ENCODE measurements around the gene ATP6V1A.

Gene ATP6V1A

DNA sequence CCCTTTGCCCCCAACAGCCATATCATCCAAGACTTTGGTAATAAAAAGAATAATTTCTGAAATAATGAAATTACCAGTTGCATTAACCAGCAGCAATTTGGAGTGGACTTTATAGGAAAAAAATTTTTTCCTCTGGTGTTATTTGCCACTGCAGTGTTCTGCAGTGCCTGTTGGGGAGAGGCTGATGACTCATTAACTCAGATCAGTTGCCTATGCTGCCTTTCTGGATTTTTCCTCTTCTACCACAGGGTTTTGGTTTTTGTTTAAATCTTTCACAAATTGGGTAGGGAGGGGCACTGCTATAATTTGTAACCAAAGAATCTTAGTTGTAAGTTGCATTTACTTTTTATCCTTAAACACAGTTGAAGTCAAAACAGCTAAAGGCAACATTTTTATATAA, 22.7 kb downstream of the ATP6V1A start:
- Histone ChIP-seq H3K79me2 (peaks cover 26% of the 10 kb centered on the region), H2AFZ (no peak overlapping the region), H3K27ac (no peak overlapping the region), H3K4me2 (ENCODE audit: low read length) (no peak overlapping the region), H3K9me3 (ENCODE audit: control insufficient read depth, low read length) (no peaks in the 10 kb centered on the region), H3K4me1 (peaks cover 10% of the 10 kb centered on the region), H3K4me3 (ENCODE audit: low read depth, low read length) (no peak overlapping the region), H3K9ac (no peak overlapping the region), H3K36me3 (ENCODE audit: control insufficient read depth, insufficient read depth, low read length) (no peaks in the 10 kb centered on the region), H3K27me3 (ENCODE audit: control insufficient read depth, insufficient read depth, low read length) (no peaks in the 10 kb centered on the region)
- TF ChIP-seq, protein P1, sequence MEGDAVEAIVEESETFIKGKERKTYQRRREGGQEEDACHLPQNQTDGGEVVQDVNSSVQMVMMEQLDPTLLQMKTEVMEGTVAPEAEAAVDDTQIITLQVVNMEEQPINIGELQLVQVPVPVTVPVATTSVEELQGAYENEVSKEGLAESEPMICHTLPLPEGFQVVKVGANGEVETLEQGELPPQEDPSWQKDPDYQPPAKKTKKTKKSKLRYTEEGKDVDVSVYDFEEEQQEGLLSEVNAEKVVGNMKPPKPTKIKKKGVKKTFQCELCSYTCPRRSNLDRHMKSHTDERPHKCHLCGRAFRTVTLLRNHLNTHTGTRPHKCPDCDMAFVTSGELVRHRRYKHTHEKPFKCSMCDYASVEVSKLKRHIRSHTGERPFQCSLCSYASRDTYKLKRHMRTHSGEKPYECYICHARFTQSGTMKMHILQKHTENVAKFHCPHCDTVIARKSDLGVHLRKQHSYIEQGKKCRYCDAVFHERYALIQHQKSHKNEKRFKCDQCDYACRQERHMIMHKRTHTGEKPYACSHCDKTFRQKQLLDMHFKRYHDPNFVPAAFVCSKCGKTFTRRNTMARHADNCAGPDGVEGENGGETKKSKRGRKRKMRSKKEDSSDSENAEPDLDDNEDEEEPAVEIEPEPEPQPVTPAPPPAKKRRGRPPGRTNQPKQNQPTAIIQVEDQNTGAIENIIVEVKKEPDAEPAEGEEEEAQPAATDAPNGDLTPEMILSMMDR (IDR thresholded peaks at IDR 0.05), result no peak

DNA sequence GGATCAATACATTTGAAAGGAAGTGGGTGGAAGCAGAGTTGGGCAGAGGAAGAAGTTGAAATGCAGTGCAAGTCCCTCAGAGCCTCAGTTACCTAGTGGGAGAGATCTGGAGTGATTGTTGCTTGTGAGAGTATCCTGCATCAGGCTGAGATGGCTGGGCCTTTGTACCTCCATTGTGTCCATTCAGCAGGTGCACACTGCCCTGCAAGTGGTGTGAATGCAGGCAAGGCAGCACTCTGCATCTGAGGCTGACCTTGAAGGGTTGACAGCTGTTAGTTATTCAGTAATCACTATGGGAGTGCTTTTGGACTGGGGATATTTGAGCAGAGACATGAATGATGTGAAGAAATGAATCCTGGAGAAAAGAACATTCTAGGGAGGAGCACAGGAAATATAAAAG, 25.2 kb downstream of the ATP6V1A start:
- Histone ChIP-seq H3K4me1 (peaks cover 16% of the 10 kb centered on the region), H3K4me3 (ENCODE audit: low read depth, low read length) (no peak overlapping the region), H3K36me3 (ENCODE audit: control insufficient read depth, insufficient read depth, low read length) (no peaks in the 10 kb centered on the region), H3K79me2 (peaks cover 14% of the 10 kb centered on the region), H3K27me3 (ENCODE audit: control insufficient read depth, insufficient read depth, low read length) (no peaks in the 10 kb centered on the region), H3K4me2 (ENCODE audit: low read length) (no peak overlapping the region), H2AFZ (no peak overlapping the region), H3K9ac (no peak overlapping the region), H3K27ac (no peak overlapping the region), H3K9me3 (ENCODE audit: control insufficient read depth, low read length) (no peaks in the 10 kb centered on the region)
- TF ChIP-seq, protein P1 (IDR thresholded peaks at IDR 0.05), result no peak

DNA sequence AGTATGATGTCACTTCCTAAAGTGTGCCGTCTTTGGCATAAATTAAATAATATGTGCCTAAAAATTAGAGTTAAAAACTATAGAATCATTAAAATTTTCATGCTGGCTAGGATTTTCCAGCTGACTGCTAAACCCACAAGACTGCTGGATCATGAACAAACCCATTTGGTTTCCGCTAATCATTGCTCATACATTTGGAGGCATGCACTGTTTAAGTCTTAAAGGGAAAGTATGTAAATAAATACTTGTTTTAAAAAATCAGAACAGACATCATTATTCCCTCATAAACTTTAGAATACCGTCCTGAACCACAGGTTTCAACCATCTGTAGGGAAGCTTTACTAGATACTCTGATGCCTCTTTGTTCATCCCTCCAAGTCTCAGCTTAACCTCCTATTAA, 26.5 kb downstream of the ATP6V1A start:
- no peak overlapping the region for H3K27ac ChIP-seq
- no peak overlapping the region for H2AFZ ChIP-seq
- no peak overlapping the region for H3K4me2 ChIP-seq (ENCODE audit: low read length)
- peaks cover 14% of the 10 kb centered on the region for H3K4me1 ChIP-seq
- no peak overlapping the region for H3K9ac ChIP-seq
- H3K27me3 ChIP-seq (ENCODE audit: control insufficient read depth, insufficient read depth, low read length), result no peaks in the 10 kb centered on the region
- H3K9me3 ChIP-seq (ENCODE audit: control insufficient read depth, low read length), result no peaks in the 10 kb centered on the region
- TF ChIP-seq, protein P1 (IDR thresholded peaks at IDR 0.05), result no peak
- H3K4me3 ChIP-seq (ENCODE audit: low read depth, low read length), result no peak overlapping the region
- peaks cover 14% of the 10 kb centered on the region for H3K79me2 ChIP-seq
- no peaks in the 10 kb centered on the region for H3K36me3 ChIP-seq (ENCODE audit: control insufficient read depth, insufficient read depth, low read length)

DNA sequence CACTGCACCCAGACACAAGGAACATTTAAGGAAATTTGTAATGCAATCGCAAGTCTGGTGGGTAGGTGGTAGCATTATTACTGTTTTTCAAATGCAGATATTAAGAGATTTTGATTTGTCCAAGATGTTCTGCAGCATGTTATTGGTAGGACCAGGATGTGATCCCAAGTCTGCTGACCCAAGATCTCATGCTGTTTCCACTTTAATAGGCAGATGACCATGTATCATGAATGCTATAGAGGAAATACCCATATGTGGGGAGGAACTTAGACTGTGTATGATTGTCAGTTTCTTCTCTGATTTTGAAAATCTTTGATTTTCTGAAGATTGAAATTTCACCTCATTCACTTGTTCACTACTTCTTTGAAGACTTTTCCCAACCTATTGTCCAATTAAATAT, 28.7 kb downstream of the ATP6V1A start:
- Histone ChIP-seq H3K4me3 (ENCODE audit: low read depth, low read length) (no peak overlapping the region), H3K27me3 (ENCODE audit: control insufficient read depth, insufficient read depth, low read length) (no peaks in the 10 kb centered on the region), H3K4me2 (ENCODE audit: low read length) (no peak overlapping the region), H3K27ac (no peak overlapping the region), H3K4me1 (peaks cover 14% of the 10 kb centered on the region), H3K79me2 (peaks cover 10% of the 10 kb centered on the region), H3K9ac (no peak overlapping the region), H2AFZ (no peak overlapping the region), H3K36me3 (ENCODE audit: control insufficient read depth, insufficient read depth, low read length) (no peaks in the 10 kb centered on the region), H3K9me3 (ENCODE audit: control insufficient read depth, low read length) (no peaks in the 10 kb centered on the region)
- TF ChIP-seq, protein P1 (IDR thresholded peaks at IDR 0.05), result no peak

DNA sequence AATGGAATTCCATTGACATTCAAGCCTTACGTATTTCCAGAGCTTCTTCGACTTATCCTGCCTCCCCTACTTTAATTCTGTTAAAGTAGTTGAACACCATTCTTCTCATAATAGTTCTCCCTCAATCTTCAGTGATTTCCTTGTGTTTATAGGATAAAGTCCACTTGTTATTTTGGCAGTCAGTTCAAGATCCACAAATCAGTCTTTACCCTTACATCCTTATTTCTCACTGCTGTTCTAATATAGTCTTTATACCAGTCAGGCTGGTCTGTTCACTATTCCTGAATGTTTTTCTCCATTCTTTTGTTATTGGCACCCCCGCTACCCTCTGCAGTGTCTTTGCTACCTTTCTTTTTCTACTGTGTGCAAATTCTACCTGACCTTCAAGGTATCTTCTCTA, 29.7 kb downstream of the ATP6V1A start:
- TF ChIP-seq, protein P1 (IDR thresholded peaks at IDR 0.05), result no peak
- no peak overlapping the region for H3K4me3 ChIP-seq (ENCODE audit: low read depth, low read length)
- H3K27me3 ChIP-seq (ENCODE audit: control insufficient read depth, insufficient read depth, low read length), result no peaks in the 10 kb centered on the region

More for the DNA sequence above, 29.7 kb downstream of the ATP6V1A start:
- Histone ChIP-seq H3K27ac (no peak overlapping the region), H3K79me2 (peaks cover 10% of the 10 kb centered on the region), H3K9ac (no peak overlapping the region), H2AFZ (no peak overlapping the region), H3K9me3 (ENCODE audit: control insufficient read depth, low read length) (no peaks in the 10 kb centered on the region), H3K4me2 (ENCODE audit: low read length) (no peak overlapping the region), H3K36me3 (ENCODE audit: control insufficient read depth, insufficient read depth, low read length) (no peaks in the 10 kb centered on the region), H3K4me1 (peaks cover 14% of the 10 kb centered on the region)
